HG03378 (cell line): Measurements from ENCODE around the gene TUT1.
"Not testable (repeated sequence)": the region's sequence is repeated elsewhere in the genome, so short reads cannot be mapped to it uniquely, and the experiment has no call there.

ENCODE experiments used
- ATAC-seq: cut with Tn5 transposase; IDR thresholded peaks from one replicate; pipeline ENCODE4 v1.9.1; 2021; ENCODE audit warnings: mild to moderate bottlenecking, moderate library complexity; ENCODE audit not compliant: unreplicated experiment

TUT1 gene

DNA sequence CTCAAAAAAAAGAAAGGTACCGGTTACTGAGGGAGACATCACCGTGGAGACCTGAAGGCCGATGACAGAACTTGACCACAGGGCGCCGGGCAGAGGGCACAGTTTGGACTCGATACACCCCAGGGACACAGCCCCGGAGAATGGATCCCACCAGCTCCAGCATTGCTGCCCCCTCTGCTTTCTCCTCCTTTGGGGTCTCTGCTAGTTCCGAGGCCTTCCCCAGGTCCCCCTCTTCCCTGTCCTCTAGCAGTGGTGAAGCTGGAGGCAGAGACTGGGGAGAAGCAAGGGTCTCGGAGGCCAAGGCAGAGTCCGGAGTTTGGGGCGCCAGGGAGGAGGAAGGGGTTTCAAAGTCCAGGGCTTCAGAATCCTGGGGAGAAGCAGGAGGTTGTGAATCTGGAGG, 12.8 kb downstream of the TUT1 start:
- no peak for ATAC-seq

DNA sequence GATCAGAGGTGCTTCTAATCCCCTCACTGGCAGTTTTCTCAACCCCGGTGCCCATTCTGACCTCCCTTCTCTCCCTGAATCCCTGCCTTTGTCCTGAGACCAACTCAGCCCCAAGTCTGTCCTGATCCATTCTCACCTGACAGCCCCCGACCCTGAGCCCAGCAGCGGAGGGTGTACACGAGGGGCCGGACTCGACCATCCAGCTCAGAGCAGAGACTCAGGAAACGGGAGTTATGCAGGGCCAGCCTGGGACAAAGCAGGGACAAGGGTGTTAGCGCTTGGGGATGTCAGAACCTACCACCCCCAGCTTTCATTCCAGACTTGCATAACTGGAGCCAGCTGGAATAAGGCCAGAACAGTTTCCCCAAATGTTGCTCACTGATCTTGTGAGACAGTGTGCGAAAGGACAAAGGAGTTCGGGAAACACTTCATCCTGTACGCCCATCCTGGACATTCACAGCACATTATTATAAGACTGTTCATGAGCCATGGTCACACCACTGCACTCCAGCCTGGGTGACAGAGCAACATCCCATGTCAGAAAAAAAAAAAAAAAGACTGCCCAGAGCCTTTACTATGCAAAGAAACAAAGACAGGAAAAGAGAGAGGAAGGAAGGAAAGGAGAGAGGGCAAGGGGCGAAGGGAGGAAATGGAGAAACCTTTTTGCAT, 14.1 kb downstream of the TUT1 start:
- ATAC-seq: no peak

DNA sequence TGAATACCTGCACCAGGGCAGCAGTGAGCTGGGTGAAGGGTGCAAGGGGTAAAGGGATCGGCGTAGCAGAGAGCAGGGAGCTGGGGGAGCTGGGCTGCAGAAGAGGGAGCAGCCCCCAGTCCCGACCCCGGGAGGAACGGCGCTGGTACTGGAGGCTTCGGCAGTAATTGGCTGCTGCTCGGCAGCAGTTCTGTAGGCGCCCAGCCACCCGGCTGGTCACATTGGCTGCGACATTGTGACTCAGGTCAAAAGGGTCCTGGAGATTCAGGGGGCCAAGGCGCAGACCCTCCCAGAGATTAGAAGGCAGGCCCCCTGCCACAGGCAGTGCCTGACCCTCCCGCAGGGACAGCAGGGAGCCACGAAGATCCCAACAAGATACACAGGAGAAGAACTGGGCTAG, 15.5 kb downstream of the TUT1 start:
- no peak for ATAC-seq

GRCh38 chr11:62575156-62575555, 16.2 kb downstream of the TUT1 start:
- ATAC-seq: no peak

DNA sequence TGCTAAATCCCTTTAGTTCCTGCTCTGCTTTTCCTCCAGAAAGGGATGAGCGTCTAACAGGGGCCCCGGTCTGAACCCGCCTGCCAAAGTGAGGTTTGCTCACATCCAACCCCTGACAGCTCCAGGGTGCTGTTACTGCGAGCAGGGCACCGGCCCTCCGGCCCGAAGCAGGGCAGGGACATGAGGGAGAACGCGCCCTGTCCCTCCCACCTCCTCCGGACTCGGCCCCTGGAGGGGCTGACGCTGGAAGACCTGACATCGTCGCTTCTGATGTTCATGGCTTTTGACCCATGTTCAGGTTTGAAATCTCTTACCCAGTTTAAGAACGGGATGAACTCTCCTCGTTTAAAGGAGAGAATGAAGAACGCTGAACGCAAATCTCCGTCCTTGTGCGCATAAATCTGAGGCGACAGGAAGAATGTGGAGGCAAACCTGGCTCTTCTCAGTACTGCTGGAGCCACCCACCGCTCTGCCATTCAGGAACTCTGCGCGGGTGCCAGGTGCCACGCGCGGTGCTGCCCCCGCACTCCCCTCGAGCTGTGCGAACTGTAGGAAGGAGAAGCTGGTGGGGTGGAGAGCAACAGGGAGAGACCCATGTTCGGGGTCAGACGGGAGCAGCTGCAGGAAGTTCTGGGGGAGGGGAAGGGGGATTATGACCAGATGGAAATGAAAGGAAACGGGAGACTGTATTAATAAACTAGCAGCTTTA, 16.8 kb downstream of the TUT1 start:
- ATAC-seq: peak; percentile 7

DNA sequence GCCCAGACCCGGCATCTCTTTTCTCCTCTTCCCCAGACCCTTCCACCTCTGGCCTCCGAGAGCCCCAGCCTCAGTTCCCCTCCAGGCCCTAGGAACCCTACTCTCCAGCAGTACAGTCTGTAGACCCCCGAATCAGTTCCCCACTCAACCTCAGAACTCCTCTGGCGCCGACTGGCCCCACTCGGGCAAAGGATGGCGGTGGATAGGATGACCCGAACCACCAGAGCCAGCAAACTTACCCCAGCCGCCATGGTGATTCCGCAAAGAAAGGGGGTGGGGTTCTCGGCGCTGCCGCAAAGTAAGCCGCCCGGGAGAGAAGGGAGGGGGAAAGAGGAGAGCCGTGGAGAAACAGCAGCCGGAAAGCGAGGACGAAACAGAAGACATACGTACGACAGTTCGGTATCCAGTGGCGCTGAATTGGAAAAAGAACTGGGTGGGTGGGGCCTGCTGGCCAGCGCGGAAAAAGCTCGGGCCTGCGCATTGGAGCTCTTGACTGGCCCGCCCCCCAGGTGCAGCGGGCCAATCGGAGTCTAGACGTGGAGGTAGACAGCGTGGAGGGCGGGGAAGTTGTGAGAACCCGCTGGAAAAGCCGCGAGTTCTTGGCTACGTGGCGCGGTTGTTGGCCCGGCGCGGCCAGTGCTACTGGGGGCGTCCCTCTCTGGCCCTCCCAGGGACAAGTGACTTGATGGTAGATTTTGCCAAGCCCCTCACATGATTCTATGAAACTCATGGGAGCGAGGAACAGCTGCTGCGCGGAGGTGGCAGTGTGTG, 17.5 kb downstream of the TUT1 start, which contains the start of gene EEF1G:
Gene EEF1G (minus strand): TSS at position 300 of the 771 bp plus-strand sequence. CDS start 49 bp downstream, at position 251.
- ATAC-seq: peak; percentile 77

DNA sequence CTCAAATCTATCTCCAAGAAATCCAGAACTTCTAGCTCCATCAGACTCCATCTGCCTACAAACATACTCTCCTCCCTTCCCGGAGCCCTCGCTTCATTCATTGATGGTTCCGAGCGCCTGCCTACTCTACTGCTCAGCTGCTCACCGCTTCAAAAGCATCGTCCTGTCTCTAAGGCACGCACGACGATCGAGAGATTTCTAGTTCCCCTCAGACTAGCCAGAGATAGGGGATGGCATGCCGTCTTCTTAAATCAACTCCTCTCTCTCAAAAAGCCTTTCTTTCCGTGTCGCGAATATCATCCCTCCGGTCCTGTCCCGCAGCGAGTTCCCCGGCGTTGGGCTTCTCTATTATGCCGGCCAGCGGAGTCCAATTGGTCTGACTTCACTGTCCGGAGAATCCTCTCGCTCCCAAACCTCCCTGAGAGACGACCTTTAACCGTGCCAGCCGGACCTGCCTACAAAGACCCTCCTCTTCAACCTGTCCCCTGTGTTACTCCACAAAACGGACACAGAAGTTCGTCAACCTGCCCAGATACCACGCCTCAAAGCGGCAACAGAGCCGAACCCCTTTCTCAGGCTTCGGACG, 18.2 kb downstream of the TUT1 start:
- no peak for ATAC-seq

GRCh38 chr11:62572431-62572830, 18.9 kb downstream of the TUT1 start:
- no peak for ATAC-seq

- ATAC-seq: not testable (repeated sequence)
Measured at GRCh38 chr11:62571493-62571892, 19.8 kb downstream of the TUT1 start.

DNA sequence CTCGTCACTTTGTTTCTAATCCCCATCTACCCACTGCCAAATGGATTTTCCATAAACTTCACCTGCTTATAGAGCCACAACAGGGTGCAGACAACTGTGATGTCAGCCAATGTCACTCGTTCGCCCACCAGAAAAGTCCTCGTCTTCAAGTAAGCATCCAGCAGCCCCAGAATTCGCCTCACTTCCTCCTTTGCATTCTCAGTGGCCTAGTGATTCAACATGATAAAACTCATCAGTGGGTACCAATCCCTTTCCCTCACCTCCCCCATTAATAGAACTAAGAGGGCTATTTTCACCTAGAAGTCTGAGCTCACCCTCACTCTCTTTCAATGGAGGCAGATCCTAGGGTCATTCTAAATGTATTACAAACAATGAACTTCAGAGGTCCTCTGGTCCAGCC, 20.4 kb downstream of the TUT1 start:
- not testable (repeated sequence) for ATAC-seq

GRCh38 chr11:62569611-62570010, 21.7 kb downstream of the TUT1 start:
- ATAC-seq: no peak

- no peak for ATAC-seq
Measured at GRCh38 chr11:62567018-62567633, 24.2 kb downstream of the TUT1 start.

GRCh38 chr11:62566247-62566646, 25.1 kb downstream of the TUT1 start:
- no peak for ATAC-seq

GRCh38 chr11:62565100-62565802, 26.1 kb downstream of the TUT1 start:
- ATAC-seq: no peak

DNA sequence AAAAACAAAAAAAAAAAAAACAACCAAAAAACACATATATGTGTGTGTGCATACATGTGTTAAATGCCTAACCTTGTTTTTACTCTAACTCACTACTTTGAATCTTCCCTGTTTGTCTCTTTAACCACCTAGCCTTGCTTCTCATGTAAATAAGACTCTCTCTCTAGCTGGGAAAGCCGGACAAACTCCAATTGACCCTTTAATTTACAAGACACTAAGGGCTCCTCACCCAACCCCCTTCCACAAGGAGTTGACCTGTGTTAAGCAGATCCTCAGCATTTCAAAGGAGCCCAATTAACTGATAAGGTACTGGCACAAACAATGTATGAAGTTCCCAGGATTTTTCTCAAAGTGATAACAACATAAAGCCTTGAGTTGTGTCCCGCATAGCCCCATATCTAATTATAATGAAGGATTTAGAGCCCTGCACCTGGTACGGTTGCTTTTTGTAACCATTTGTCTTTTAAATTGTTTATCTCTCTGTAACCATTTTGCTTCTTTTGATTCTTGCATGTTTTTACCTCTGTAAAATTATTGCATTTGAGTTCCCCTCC, 29.6 kb downstream of the TUT1 start:
- not testable (repeated sequence) for ATAC-seq

- ATAC-seq: no peak
Measured at GRCh38 chr11:62560566-62561103, 30.7 kb downstream of the TUT1 start.

- not testable (repeated sequence) for ATAC-seq
Measured at GRCh38 chr11:62559626-62560025, 31.7 kb downstream of the TUT1 start.

DNA sequence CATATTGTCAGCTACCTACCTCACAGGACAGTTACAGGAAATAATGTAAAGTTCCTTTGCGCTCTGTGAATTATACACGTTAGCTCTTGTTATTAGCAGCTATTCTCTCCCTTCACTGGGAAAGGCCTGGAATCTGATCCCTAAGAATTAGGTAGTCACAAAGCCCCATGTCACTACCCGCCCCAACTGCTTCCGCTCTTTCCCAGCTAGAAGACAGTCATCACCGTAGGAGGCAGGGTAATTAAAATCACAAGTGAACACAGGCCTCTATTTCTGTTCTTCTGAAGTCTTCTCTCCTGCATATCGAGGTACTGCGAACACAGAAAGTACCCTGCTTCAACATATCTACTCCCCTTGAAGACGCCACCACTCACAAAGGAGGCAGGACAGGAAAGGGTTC, 32.1 kb downstream of the TUT1 start:
- ATAC-seq: no peak

GRCh38 chr11:62558669-62559068, 32.7 kb downstream of the TUT1 start:
- no peak for ATAC-seq
